OCI-LY1 (cell line): Measurements from ENCODE around the gene ABCC11.

Experiments used
- H2AFZ ChIP-seq: fragments of 200-600 bp; sonication (generic), shearing (Covaris generic); 2 replicates; pipeline ENCODE4 v1.6.0; 2014; ENCODE audit warnings: antibody characterized with exemption, mild to moderate bottlenecking, low read length
- H3F3A ChIP-seq: fragments of 200-600 bp; sonication (generic), shearing (Covaris generic); 2 replicates; pipeline ENCODE4 v1.6.0; 2014; ENCODE audit warnings: mild to moderate bottlenecking, antibody characterized with exemption, low read length, moderate library complexity; ENCODE audit not compliant: insufficient read depth
- H3K27ac ChIP-seq: fragments of 200-600 bp; sonication (generic); 2 replicates; pipeline ENCODE4 v1.5.1; 2014; ENCODE audit warnings: low read length, mixed run types, mild to moderate bottlenecking, low read depth; ENCODE audit not compliant: poor library complexity, severe bottlenecking
- H3K27me3 ChIP-seq: fragments of 200-600 bp; sonication (generic); 2 replicates; pipeline ENCODE4 v1.6.0; 2014; ENCODE audit warnings: antibody characterized with exemption, mild to moderate bottlenecking, low read length, moderate library complexity; ENCODE audit not compliant: insufficient read depth
- H3K36me3 ChIP-seq: fragments of 200-600 bp; sonication (generic); 2 replicates; pipeline ENCODE4 v1.6.1; 2014; ENCODE audit warnings: mild to moderate bottlenecking, antibody characterized with exemption, low read length, moderate library complexity, mixed read lengths; ENCODE audit not compliant: insufficient read depth
- H3K4me1 ChIP-seq: fragments of 200-600 bp; sonication (generic); 2 replicates; pipeline ENCODE4 v1.5.1; 2014; ENCODE audit warnings: mild to moderate bottlenecking, low read length, moderate library complexity; ENCODE audit not compliant: insufficient read depth, severe bottlenecking
- H3K4me2 ChIP-seq: fragments of 200-600 bp; sonication (generic), shearing (Covaris generic); 2 replicates; pipeline ENCODE4 v1.6.1; 2014; ENCODE audit warnings: low read length
- H3K4me3 ChIP-seq: fragments of 200-600 bp; sonication (generic); 2 replicates; pipeline ENCODE4 v1.5.1; 2014; ENCODE audit warnings: low read length, low read depth, mild to moderate bottlenecking, mixed read lengths; ENCODE audit not compliant: poor library complexity, severe bottlenecking
- H3K79me2 ChIP-seq: fragments of 200-600 bp; shearing (Covaris generic); 2 replicates; pipeline ENCODE4 v1.6.1; 2016; ENCODE audit warnings: mixed run types, low read length, mixed read lengths; ENCODE audit not compliant: insufficient read depth
- H3K9ac ChIP-seq: fragments of 200-600 bp; sonication (generic), shearing (Covaris generic); 2 replicates; pipeline ENCODE4 v1.6.1; 2014; ENCODE audit warnings: mild to moderate bottlenecking, low read length, mixed read lengths
- H3K9me2 ChIP-seq: fragments of 200-600 bp; sonication (generic), shearing (Covaris generic); 2 replicates; pipeline ENCODE4 v1.6.1; 2014; ENCODE audit warnings: low read depth, mild to moderate bottlenecking, low read length, mixed read lengths
- H3K9me3 ChIP-seq: fragments of 200-600 bp; shearing (Covaris generic); 2 replicates; pipeline ENCODE4 v1.6.1; 2014; ENCODE audit warnings: low read length, mixed read lengths
- H4K20me1 ChIP-seq: fragments of 200-600 bp; sonication (generic), shearing (Covaris generic); 2 replicates; pipeline ENCODE4 v1.6.0; 2016; ENCODE audit warnings: mild to moderate bottlenecking, low read length; ENCODE audit not compliant: insufficient read depth
- CTCF ChIP-seq: fragments of 200-600 bp; sonication (generic), shearing (Covaris generic); IDR thresholded peaks from 2 replicates; pipeline ENCODE4 v1.5.1; 2017; ENCODE audit warnings: mild to moderate bottlenecking, antibody characterized with exemption, low read length, moderate library complexity, mixed read lengths
- EZH2 ChIP-seq: fragments of 200-600 bp; sonication (generic), shearing (Covaris generic); IDR thresholded peaks from 2 replicates; pipeline ENCODE4 v1.8.0; 2017; ENCODE audit warnings: borderline replicate concordance, mixed run types, mild to moderate bottlenecking, antibody characterized with exemption, low read length, moderate library complexity, mixed read lengths

The ABCC11 gene

DNA sequence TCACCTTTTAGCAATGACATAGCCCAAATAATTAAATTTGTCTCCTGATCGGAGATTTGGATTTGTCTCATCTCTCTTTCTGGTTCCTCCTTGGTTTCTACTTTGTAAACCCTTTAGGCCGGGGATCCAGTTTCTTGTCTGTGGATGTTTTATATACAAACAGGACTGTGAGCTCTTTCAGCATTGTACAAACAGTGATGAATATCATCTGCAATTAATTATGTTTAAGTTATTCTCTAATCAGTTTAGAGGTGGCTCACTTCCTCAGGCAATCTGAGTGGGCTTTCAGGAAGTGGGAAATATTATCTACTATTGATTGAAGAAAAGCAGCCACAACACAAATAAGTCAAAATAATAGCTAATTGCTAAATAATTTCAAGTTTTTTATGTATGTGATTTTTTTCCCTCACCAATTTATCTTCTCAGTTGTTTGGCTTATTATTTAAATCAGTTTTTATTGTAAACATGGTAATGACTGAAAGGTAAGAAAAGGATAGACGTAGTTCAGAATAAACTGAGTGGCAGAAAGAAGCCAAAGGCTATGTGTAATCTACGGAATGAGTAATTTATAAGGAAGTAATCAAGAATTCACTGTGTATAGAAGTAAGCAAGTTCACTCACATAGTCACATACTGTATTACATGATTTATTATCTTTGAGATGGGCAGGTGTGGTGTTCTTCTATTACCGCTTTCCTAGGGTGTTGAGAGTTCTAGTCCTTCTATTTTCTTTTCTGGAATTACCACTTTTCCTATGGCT, 3.4 kb upstream of the ABCC11 start:
- H3K27me3 ChIP-seq, result no peaks in the 10 kb centered on the region
- no peak overlapping the region for H3K4me3 ChIP-seq
- no peaks in the 10 kb centered on the region for H3K9me2 ChIP-seq
- H3K4me2 ChIP-seq, result no peak overlapping the region
- H3F3A ChIP-seq, result no peaks in the 10 kb centered on the region; the same call in 1 of the 2 replicates
- H3K9ac ChIP-seq, result no peak overlapping the region
- H3K79me2 ChIP-seq, result peaks cover 20% of the 10 kb centered on the region
- H2AFZ ChIP-seq, result no peak overlapping the region
- H3K9me3 ChIP-seq, result no peaks in the 10 kb centered on the region
- no peak overlapping the region for H3K27ac ChIP-seq
- H3K36me3 ChIP-seq, result peaks cover 25% of the 10 kb centered on the region
- no peak for TF ChIP-seq EZH2
- no peak for TF ChIP-seq CTCF
- H4K20me1 ChIP-seq, result no peaks in the 10 kb centered on the region
- H3K4me1 ChIP-seq, result peaks cover 14% of the 10 kb centered on the region

DNA sequence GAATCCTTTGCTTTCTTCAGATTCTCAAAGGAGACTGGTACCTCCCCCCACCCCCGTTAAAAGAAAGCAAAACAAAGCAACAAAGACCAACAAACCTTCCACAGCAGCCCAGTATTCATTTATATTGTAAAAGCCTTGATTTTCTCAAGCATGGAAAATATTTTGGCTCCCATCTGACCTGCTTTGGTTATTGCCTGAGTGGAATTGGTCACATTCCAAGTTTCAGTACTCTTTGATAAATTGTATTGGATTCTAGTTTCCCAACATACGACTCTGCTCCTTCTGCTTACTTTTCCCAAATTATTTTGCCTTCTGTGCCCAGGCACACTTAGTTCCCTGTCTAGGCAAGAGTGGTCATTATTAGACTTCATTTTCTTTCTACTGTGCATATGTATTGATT, 1.3 kb downstream of the ABCC11 start:
- H3K36me3 ChIP-seq, result no peaks in the 10 kb centered on the region
- H3F3A ChIP-seq, result no peaks in the 10 kb centered on the region
- TF ChIP-seq EZH2, result no peak
- TF ChIP-seq CTCF, result no peak
- H4K20me1 ChIP-seq, result no peaks in the 10 kb centered on the region
- H3K27me3 ChIP-seq, result no peaks in the 10 kb centered on the region
- no peak overlapping the region for H3K4me3 ChIP-seq
- H2AFZ ChIP-seq, result no peak overlapping the region
- peaks cover 30% of the 10 kb centered on the region for H3K4me1 ChIP-seq
- H3K9me2 ChIP-seq, result no peaks in the 10 kb centered on the region
- H3K79me2 ChIP-seq, result peaks cover 31% of the 10 kb centered on the region
- H3K4me2 ChIP-seq, result peak overlapping the region; percentile 92; the same call in 1 of the 2 replicates
- H3K9me3 ChIP-seq, result no peaks in the 10 kb centered on the region
- H3K27ac ChIP-seq, result no peak overlapping the region
- H3K9ac ChIP-seq, result no peak overlapping the region

DNA sequence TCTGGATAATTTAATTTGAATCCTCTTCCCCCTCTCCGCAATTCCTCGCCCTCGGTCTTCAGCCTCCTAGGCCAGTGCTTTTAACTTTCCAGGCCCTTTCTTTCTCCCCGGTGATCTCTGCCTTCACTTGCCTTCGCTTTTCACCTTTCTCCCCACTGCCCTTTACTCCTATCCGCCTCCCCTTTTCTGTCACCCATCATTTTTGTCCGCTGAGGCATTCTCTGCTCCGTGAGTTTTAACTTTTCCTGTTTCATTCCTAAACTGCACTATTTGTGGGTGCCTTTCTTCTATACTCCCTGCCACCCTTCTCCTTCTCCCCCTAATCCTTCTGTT, 2.5 kb downstream of the ABCC11 start:
- Histone ChIP-seq H3K4me2 (peak overlapping the region; percentile 92), H3K4me3 (peak overlapping the region; percentile 90), H4K20me1 (no peaks in the 10 kb centered on the region), H3K9ac (peak overlapping the region; percentile 82), H3K9me2 (no peaks in the 10 kb centered on the region), H3K9me3 (no peaks in the 10 kb centered on the region), H2AFZ (no peak overlapping the region), H3K27me3 (no peaks in the 10 kb centered on the region), H3F3A (no peaks in the 10 kb centered on the region), H3K79me2 (peaks cover 31% of the 10 kb centered on the region), H3K36me3 (no peaks in the 10 kb centered on the region), H3K27ac (no peak overlapping the region), H3K4me1 (peaks cover 30% of the 10 kb centered on the region)
- TF ChIP-seq EZH2 (no peak), CTCF (no peak)
